ENCODE results near the gene PTPN3. TPM values are rescaled to one million over a fixed set of nuclear protein-coding genes. Genes with fewer than 3 reads are reported as not detected.

The PTPN3 gene
- total RNA-seq, 4 donors from 2014 or later, result 3.1 to 9.0 (median 5.7) TPM

GRCh38 chr9:109387856-109388255, 110.3 kb downstream of the PTPN3 start:
- TF ChIP-seq CTCF (IDR thresholded peaks at IDR 0.05; ENCODE audit: low read depth), result no peak

- TF ChIP-seq CTCF (IDR thresholded peaks at IDR 0.05; ENCODE audit: low read depth), result no peak
Measured at GRCh38 chr9:109387206-109387605, 110.9 kb downstream of the PTPN3 start.

- no peak for TF ChIP-seq CTCF (IDR thresholded peaks at IDR 0.05; ENCODE audit: low read depth)
Measured at GRCh38 chr9:109385499-109385898, 112.6 kb downstream of the PTPN3 start.

GRCh38 chr9:109383947-109384346, 114.2 kb downstream of the PTPN3 start:
- no peak for TF ChIP-seq CTCF (IDR thresholded peaks at IDR 0.05; ENCODE audit: low read depth)

- no peak for TF ChIP-seq CTCF (IDR thresholded peaks at IDR 0.05; ENCODE audit: low read depth)
Measured at GRCh38 chr9:109383356-109383755, 114.8 kb downstream of the PTPN3 start.

GRCh38 chr9:109382585-109382984, 115.5 kb downstream of the PTPN3 start:
- TF ChIP-seq CTCF (IDR thresholded peaks at IDR 0.05; ENCODE audit: low read depth), result no peak

- no peak for TF ChIP-seq CTCF (IDR thresholded peaks at IDR 0.05; ENCODE audit: low read depth)
Measured at GRCh38 chr9:109382182-109382581, 115.9 kb downstream of the PTPN3 start.
